ENCODE data around the gene FAM222A.

The FAM222A gene

DNA sequence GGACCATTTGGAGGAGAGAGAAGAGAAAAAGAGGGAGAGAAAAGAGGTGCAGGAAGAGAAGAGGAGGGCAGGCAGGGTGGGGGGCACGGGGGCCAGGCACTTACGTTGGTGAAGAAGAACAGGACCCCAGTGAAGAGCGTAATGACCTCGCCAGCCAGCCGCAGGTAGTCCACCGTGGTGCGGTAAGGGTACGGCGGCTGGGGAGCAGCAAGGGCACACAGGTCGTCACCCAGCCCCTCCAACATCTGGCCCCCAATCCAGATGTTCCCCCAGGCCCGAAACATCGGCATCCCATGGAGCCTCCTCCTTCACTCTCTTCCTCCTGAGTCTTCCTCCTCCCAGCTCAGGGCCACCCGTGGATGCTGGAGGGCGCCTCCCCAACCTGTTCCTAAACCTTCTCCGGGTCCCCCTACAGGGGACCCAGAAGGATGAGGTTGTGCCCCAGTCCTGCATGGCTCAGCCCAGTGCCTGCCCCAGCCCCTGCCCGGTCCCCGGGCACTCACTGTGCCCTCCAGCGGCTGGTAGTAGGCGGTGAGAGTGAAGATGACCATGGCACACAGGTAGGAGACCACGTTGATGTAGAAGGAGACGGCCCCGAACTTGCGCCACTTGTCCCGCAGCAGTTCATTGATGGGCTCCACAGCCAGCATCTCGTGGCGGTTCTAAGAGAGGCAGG is 80.3 kb downstream of the FAM222A start:
- no peak overlapping the region for H3K9ac ChIP-seq (ENCODE audit: insufficient read length, low read depth)
- H3K9me3 ChIP-seq (ENCODE audit: insufficient read depth, low read length) = no peaks in the 10 kb centered on the region
- H3K27me3 ChIP-seq (ENCODE audit: insufficient read depth, insufficient read length) = no peaks in the 10 kb centered on the region
- peaks cover 15% of the 10 kb centered on the region for H3K36me3 ChIP-seq (ENCODE audit: insufficient read depth, insufficient read length, low read length)
- H3K4me1 ChIP-seq (ENCODE audit: insufficient read depth, insufficient read length) = no peaks in the 10 kb centered on the region
- no peak for DNase-seq (ENCODE audit: low read depth, low spot score)
- no peak overlapping the region for H3K4me3 ChIP-seq (ENCODE audit: insufficient read length, low read depth)
- no peak for TF ChIP-seq YY1 (IDR thresholded peaks at IDR 0.05; ENCODE audit: insufficient read depth, insufficient read length)
- TF ChIP-seq SUZ12 (IDR thresholded peaks at IDR 0.05; ENCODE audit: extremely low read depth, insufficient read depth, insufficient read length) = no peak
- TF ChIP-seq ZNF274 (IDR thresholded peaks at IDR 0.05; ENCODE audit: low read depth, low read length) = no peak

GRCh38 chr12:109795023-109795422 is 81.4 kb downstream of the FAM222A start:
- H3K36me3 ChIP-seq (ENCODE audit: insufficient read depth, insufficient read length, low read length) = peaks cover 15% of the 10 kb centered on the region
- no peak overlapping the region for H3K9ac ChIP-seq (ENCODE audit: insufficient read length, low read depth)
- DNase-seq (ENCODE audit: low read depth, low spot score) = no peak
- no peak overlapping the region for H3K4me3 ChIP-seq (ENCODE audit: insufficient read length, low read depth)
- H3K27me3 ChIP-seq (ENCODE audit: insufficient read depth, insufficient read length) = no peaks in the 10 kb centered on the region
- TF ChIP-seq SUZ12 (IDR thresholded peaks at IDR 0.05; ENCODE audit: extremely low read depth, insufficient read depth, insufficient read length) (no peak), ZNF274 (IDR thresholded peaks at IDR 0.05; ENCODE audit: low read depth, low read length) (no peak), YY1 (IDR thresholded peaks at IDR 0.05; ENCODE audit: insufficient read depth, insufficient read length) (no peak)
- no peaks in the 10 kb centered on the region for H3K9me3 ChIP-seq (ENCODE audit: insufficient read depth, low read length)
- H3K4me1 ChIP-seq (ENCODE audit: insufficient read depth, insufficient read length) = no peaks in the 10 kb centered on the region

DNA sequence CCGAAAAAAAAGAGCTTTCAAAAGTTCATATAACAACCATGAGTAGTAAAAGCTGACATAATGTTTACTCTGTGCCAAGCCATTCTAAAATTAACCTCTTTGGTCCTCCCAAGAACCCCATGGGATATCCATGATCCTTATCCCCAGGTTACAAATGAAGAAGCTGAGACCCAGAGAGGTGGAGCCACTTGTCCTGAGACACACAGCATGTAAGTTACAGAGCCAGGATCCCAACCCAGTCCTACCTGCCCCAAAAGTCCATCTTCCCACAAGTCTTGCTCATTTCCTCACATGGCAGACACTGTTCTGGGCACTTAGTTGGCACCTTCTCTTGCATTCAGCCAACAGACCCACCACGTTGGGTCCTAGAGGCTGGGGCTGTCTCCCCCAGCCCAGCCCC is 82.4 kb downstream of the FAM222A start:
- Histone ChIP-seq H3K4me1 (ENCODE audit: insufficient read depth, insufficient read length) (no peaks in the 10 kb centered on the region), H3K9ac (ENCODE audit: insufficient read length, low read depth) (no peak overlapping the region), H3K9me3 (ENCODE audit: insufficient read depth, low read length) (no peaks in the 10 kb centered on the region), H3K4me3 (ENCODE audit: insufficient read length, low read depth) (no peak overlapping the region), H3K36me3 (ENCODE audit: insufficient read depth, insufficient read length, low read length) (peaks cover 22% of the 10 kb centered on the region), H3K27me3 (ENCODE audit: insufficient read depth, insufficient read length) (no peaks in the 10 kb centered on the region)
- DNase-seq (ENCODE audit: low read depth, low spot score) = no peak
- TF ChIP-seq YY1 (IDR thresholded peaks at IDR 0.05; ENCODE audit: insufficient read depth, insufficient read length) (no peak), ZNF274 (IDR thresholded peaks at IDR 0.05; ENCODE audit: low read depth, low read length) (no peak), SUZ12 (IDR thresholded peaks at IDR 0.05; ENCODE audit: extremely low read depth, insufficient read depth, insufficient read length) (no peak)

DNA sequence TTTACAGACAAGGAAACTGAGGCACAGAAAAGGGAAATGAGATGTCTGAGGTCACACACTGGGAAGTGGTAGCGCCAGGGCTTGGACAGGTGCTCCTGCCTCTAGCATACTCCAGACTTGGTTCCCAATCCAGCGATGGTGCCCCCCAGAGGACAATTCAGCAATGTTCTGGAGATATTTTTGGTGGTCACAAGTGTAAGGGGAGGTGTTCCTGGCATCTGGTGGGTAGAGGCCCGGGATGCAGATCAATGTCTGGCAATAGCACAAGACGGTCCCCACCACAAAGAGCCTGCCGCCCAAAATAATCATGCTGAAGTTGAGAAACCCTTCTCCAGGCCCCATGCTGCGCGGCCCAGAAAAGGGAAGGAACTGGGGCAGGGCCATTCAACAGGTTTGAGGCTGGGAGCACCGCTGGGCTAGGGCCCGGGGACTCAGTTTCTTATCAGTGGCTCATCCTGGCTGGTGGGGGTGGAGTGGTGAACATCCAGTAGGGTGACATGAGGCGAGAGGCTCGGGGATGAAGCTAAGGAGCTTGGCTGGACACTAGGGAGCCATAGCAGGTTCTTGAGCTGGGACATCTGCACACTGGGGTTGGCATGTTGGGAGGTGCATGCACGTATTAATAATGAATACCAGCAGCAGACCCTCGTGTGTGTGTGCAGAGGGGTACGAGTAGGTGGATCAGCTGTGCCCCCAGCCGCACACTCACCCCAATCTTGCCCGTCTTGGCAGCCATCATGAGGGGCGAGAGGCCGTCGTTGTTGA is 84.5 kb downstream of the FAM222A start:
- Histone ChIP-seq H3K9me3 (ENCODE audit: insufficient read depth, low read length) (no peaks in the 10 kb centered on the region), H3K36me3 (ENCODE audit: insufficient read depth, insufficient read length, low read length) (peaks cover 21% of the 10 kb centered on the region), H3K27me3 (ENCODE audit: insufficient read depth, insufficient read length) (no peaks in the 10 kb centered on the region), H3K9ac (ENCODE audit: insufficient read length, low read depth) (no peak overlapping the region), H3K4me1 (ENCODE audit: insufficient read depth, insufficient read length) (no peaks in the 10 kb centered on the region), H3K4me3 (ENCODE audit: insufficient read length, low read depth) (no peak overlapping the region)
- no peak for DNase-seq (ENCODE audit: low read depth, low spot score)
- TF ChIP-seq ZNF274 (IDR thresholded peaks at IDR 0.05; ENCODE audit: low read depth, low read length) (no peak), YY1 (IDR thresholded peaks at IDR 0.05; ENCODE audit: insufficient read depth, insufficient read length) (no peak), SUZ12 (IDR thresholded peaks at IDR 0.05; ENCODE audit: extremely low read depth, insufficient read depth, insufficient read length) (no peak)

DNA sequence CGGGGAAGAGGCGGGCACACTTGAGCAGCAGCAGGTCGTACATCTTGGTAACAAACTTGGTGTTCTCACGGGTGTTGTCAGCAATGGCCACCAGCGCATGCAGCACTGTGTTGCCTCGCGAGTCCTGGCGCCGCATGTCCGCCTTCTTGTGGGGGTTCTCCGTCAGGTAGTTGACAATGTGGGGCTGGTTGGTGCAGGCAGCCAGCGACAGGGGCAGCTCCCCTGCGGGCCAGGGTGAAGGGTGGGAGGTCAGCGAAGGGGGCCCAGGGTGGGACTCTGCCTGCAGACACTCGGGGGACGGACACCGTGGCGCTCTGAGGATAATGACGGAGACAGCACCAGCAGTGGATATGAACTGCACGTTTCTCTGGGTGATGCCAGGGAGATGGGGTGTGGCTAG is 85.1 kb downstream of the FAM222A start:
- H3K9me3 ChIP-seq (ENCODE audit: insufficient read depth, low read length) = no peaks in the 10 kb centered on the region
- no peak overlapping the region for H3K4me3 ChIP-seq (ENCODE audit: insufficient read length, low read depth)
- no peaks in the 10 kb centered on the region for H3K4me1 ChIP-seq (ENCODE audit: insufficient read depth, insufficient read length)
- peaks cover 21% of the 10 kb centered on the region for H3K36me3 ChIP-seq (ENCODE audit: insufficient read depth, insufficient read length, low read length)
- no peak for DNase-seq (ENCODE audit: low read depth, low spot score)
- TF ChIP-seq SUZ12 (IDR thresholded peaks at IDR 0.05; ENCODE audit: extremely low read depth, insufficient read depth, insufficient read length) (no peak), ZNF274 (IDR thresholded peaks at IDR 0.05; ENCODE audit: low read depth, low read length) (no peak), YY1 (IDR thresholded peaks at IDR 0.05; ENCODE audit: insufficient read depth, insufficient read length) (no peak)
- H3K9ac ChIP-seq (ENCODE audit: insufficient read length, low read depth) = no peak overlapping the region
- no peaks in the 10 kb centered on the region for H3K27me3 ChIP-seq (ENCODE audit: insufficient read depth, insufficient read length)

DNA sequence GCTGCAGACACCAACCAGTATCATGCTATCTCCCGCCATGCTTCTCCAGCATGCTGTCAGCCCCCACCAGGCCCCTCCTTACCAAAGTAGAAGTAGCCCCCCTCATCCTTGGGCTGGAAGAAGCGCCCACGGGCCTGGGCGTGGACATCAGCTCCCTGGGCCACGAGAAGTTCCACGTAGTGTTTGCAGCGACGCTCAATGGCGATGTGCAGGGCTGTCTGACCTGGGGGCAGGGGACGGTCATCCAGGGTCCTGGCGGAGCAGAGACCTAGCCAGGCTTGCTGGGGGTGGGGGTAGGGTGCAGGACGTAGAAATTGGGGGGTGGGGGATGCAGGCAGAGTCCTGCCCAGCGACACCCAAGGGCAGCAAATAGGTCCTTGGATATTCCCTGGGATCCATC is 86.9 kb downstream of the FAM222A start:
- DNase-seq (ENCODE audit: low read depth, low spot score) = no peak
- Histone ChIP-seq H3K36me3 (ENCODE audit: insufficient read depth, insufficient read length, low read length) (peaks cover 21% of the 10 kb centered on the region), H3K27me3 (ENCODE audit: insufficient read depth, insufficient read length) (no peaks in the 10 kb centered on the region), H3K4me1 (ENCODE audit: insufficient read depth, insufficient read length) (no peaks in the 10 kb centered on the region), H3K4me3 (ENCODE audit: insufficient read length, low read depth) (no peak overlapping the region), H3K9me3 (ENCODE audit: insufficient read depth, low read length) (no peaks in the 10 kb centered on the region), H3K9ac (ENCODE audit: insufficient read length, low read depth) (no peak overlapping the region)
- no peak for TF ChIP-seq ZNF274 (IDR thresholded peaks at IDR 0.05; ENCODE audit: low read depth, low read length)
- TF ChIP-seq YY1 (IDR thresholded peaks at IDR 0.05; ENCODE audit: insufficient read depth, insufficient read length) = no peak
- TF ChIP-seq SUZ12 (IDR thresholded peaks at IDR 0.05; ENCODE audit: extremely low read depth, insufficient read depth, insufficient read length) = no peak

- Histone ChIP-seq H3K9ac (ENCODE audit: insufficient read length, low read depth) (no peak overlapping the region), H3K9me3 (ENCODE audit: insufficient read depth, low read length) (no peaks in the 10 kb centered on the region), H3K4me1 (ENCODE audit: insufficient read depth, insufficient read length) (no peaks in the 10 kb centered on the region), H3K27me3 (ENCODE audit: insufficient read depth, insufficient read length) (no peaks in the 10 kb centered on the region), H3K4me3 (ENCODE audit: insufficient read length, low read depth) (no peak overlapping the region), H3K36me3 (ENCODE audit: insufficient read depth, insufficient read length, low read length) (peaks cover 25% of the 10 kb centered on the region)
- TF ChIP-seq ZNF274 (IDR thresholded peaks at IDR 0.05; ENCODE audit: low read depth, low read length) (no peak), YY1 (IDR thresholded peaks at IDR 0.05; ENCODE audit: insufficient read depth, insufficient read length) (no peak), SUZ12 (IDR thresholded peaks at IDR 0.05; ENCODE audit: extremely low read depth, insufficient read depth, insufficient read length) (no peak)
- DNase-seq (ENCODE audit: low read depth, low spot score) = no peak
Observed at GRCh38 chr12:109802828-109803227, 89.2 kb downstream of the FAM222A start.

Measured in NT2/D1 (cell line).